ENCODE results near the gene CCDC169. TPM values are rescaled to one million over a fixed set of nuclear protein-coding genes. Genes with fewer than 3 reads are reported as not detected.

The CCDC169 gene
- total and polyA plus RNA-seq, 2 of the 13 experiments (the other 11 are each of a cell fraction or from before 2014, with no cell fraction given), result 0.25 to 0.33 TPM

- Histone ChIP-seq H3K9me3 (ENCODE audit: low read length) (no peaks in the 10 kb centered on the region), H2AFZ (ENCODE audit: low read length) (no peak overlapping the region), H3K4me3 (replicated peaks in 1 of 3; ENCODE audit: insufficient read depth in 1 of 3, low read depth in 2 of 3, low read length in 3 of 3) (no peak overlapping the region), H3K27me3 (ENCODE audit: control insufficient read depth in 1 of 2, insufficient read depth in 2 of 2, low read length in 2 of 2) (no peaks in the 10 kb centered on the region), H3K9ac (ENCODE audit: insufficient read depth, low read depth, low read length) (no peak overlapping the region), H3K27ac (ENCODE audit: extremely low read length, insufficient read depth, low read length) (no peak overlapping the region), H3K79me2 (ENCODE audit: insufficient read depth, low read length) (no peaks in the 10 kb centered on the region), H3K4me2 (ENCODE audit: low read depth, low read length) (no peak overlapping the region), H3K4me1 (ENCODE audit: insufficient read depth, low read length) (no peaks in the 10 kb centered on the region), H4K20me1 (ENCODE audit: insufficient read depth, low read length) (no peaks in the 10 kb centered on the region), H3K36me3 (replicated peaks in 1 of 2; ENCODE audit: control insufficient read depth in 1 of 2, insufficient read depth in 2 of 2, low read length in 2 of 2) (no peaks in the 10 kb centered on the region)
- DNase-seq (ENCODE audit: low spot score) (no peak), ATAC-seq (no peak), FAIRE-seq (no peak)
- BruUV-seq (replicated peaks), result no TSS peak
- ChIA-PET CTCF (ENCODE audit: low intra/inter-chr PET ratio, low total read pairs) (no interaction called here), POLR2A (no interaction called here)
- in situ Hi-C loops (cut with HindIII; ENCODE audit: extremely low pct_ligation_motif_present, low pct_unique_long_range_greater_than_20kb), result no loop called here
- intact Hi-C loops (cut with micrococcal nuclease; ENCODE audit: unreplicated experiment), result no loop called here
- TF ChIP-seq ZNF281 (CRISPR knock-in tag; IDR thresholded peaks at IDR 0.05; ENCODE audit: borderline replicate concordance), result no peak
- no peak for TF ChIP-seq CENPX (CRISPR knock-in tag; IDR thresholded peaks at IDR 0.05)
- TF ChIP-seq ZFP41 (CRISPR knock-in tag; IDR thresholded peaks at IDR 0.05; ENCODE audit: borderline replicate concordance), result no peak
- no peak for TF ChIP-seq ZMYM2 (CRISPR knock-in tag; IDR thresholded peaks at IDR 0.05)
Measured at GRCh38 chr13:36251526-36251925, 46.1 kb downstream of the CCDC169 start.

GRCh38 chr13:36251017-36251416 lies 46.6 kb downstream of the CCDC169 start:
- no peak for ATAC-seq
- no peaks in the 10 kb centered on the region for H3K79me2 ChIP-seq (ENCODE audit: insufficient read depth, low read length)
- H4K20me1 ChIP-seq (ENCODE audit: insufficient read depth, low read length), result no peaks in the 10 kb centered on the region
- H3K27me3 ChIP-seq (ENCODE audit: control insufficient read depth in 1 of 2, insufficient read depth in 2 of 2, low read length in 2 of 2), result no peaks in the 10 kb centered on the region
- 16% methylated on average over 4 of the region's 4 CpGs for WGBS (ENCODE audit: low lambda C conversion rate)
- no peak for DNase-seq (ENCODE audit: low spot score)
- H3K4me2 ChIP-seq (ENCODE audit: low read depth, low read length), result no peak overlapping the region
- TF ChIP-seq ZSCAN21 (CRISPR knock-in tag; IDR thresholded peaks at IDR 0.05; ENCODE audit: borderline replicate concordance) (no peak), MAFK (conservative IDR thresholded peaks at IDR 0.05 in 1 of 2, IDR thresholded peaks at IDR 0.05 in 1 of 2; ENCODE audit: low read length in 2 of 2) (peak; percentile 70 to 88), ONECUT2 (CRISPR knock-in tag; IDR thresholded peaks at IDR 0.05) (no peak), MAFF (IDR thresholded peaks at IDR 0.05; ENCODE audit: low read depth, low read length) (peak; percentile 84)
- intact Hi-C loops (cut with micrococcal nuclease; ENCODE audit: unreplicated experiment) (no loop called here), in situ Hi-C loops (cut with HindIII; ENCODE audit: extremely low pct_ligation_motif_present, low pct_unique_long_range_greater_than_20kb) (no loop called here)
- CTCF ChIA-PET (ENCODE audit: low intra/inter-chr PET ratio, low total read pairs), result no interaction called here
- H3K9ac ChIP-seq (ENCODE audit: insufficient read depth, low read depth, low read length), result no peak overlapping the region
- no peaks in the 10 kb centered on the region for H3K9me3 ChIP-seq (ENCODE audit: low read length)
- no peak overlapping the region for H3K27ac ChIP-seq (ENCODE audit: extremely low read length, insufficient read depth, low read length)
- BruUV-seq (replicated peaks), result no TSS peak
- H3K4me1 ChIP-seq (ENCODE audit: insufficient read depth, low read length), result no peaks in the 10 kb centered on the region
- no peaks in the 10 kb centered on the region for H3K36me3 ChIP-seq (replicated peaks in 1 of 2; ENCODE audit: control insufficient read depth in 1 of 2, insufficient read depth in 2 of 2, low read length in 2 of 2)
- H2AFZ ChIP-seq (ENCODE audit: low read length), result no peak overlapping the region
- FAIRE-seq, result no peak
- POLR2A ChIA-PET, result no interaction called here
- H3K4me3 ChIP-seq (replicated peaks in 1 of 3; ENCODE audit: insufficient read depth in 1 of 3, low read depth in 2 of 3, low read length in 3 of 3), result no peak overlapping the region
